SJCRH30 (cell line): Measurements from ENCODE around the gene HSFX3. TPM values are rescaled to one million over a fixed set of nuclear protein-coding genes. Genes with fewer than 3 reads are reported as not detected.
"Not testable (repeated sequence)": the region's sequence is repeated elsewhere in the genome, so short reads cannot be mapped to it uniquely, and the experiment has no call there.

Experiments
- DNase-seq, 2 experiments: peaks; one replicate each; pipeline ENCODE4 v3.0.0-alpha.2; 2015 to 2020
- H3K27ac ChIP-seq: fragments of 250-450 bp; sonication (Bioruptor Pico); 2 replicates; pipeline ENCODE4 v1.5.1; 2020; ENCODE audit warnings: mild to moderate bottlenecking, moderate library complexity
- H3K27me3 ChIP-seq: fragments of 250-450 bp; sonication (Bioruptor Pico); 2 replicates; pipeline ENCODE4 v1.5.1; 2020; ENCODE audit warnings: mild to moderate bottlenecking, moderate library complexity
- H3K36me3 ChIP-seq: fragments of 250-450 bp; sonication (Bioruptor Pico); 2 replicates; pipeline ENCODE4 v1.5.1; 2020; ENCODE audit warnings: mild to moderate bottlenecking, moderate library complexity
- H3K4me1 ChIP-seq: fragments of 250-450 bp; sonication (Bioruptor Pico); 2 replicates; pipeline ENCODE4 v1.5.1; 2020; ENCODE audit warnings: mild to moderate bottlenecking, moderate library complexity
- H3K4me3 ChIP-seq: fragments of 250-450 bp; sonication (Bioruptor Pico); 2 replicates; pipeline ENCODE4 v1.5.1; 2020; ENCODE audit warnings: mild to moderate bottlenecking, moderate library complexity
- H3K9me3 ChIP-seq: fragments of 250-450 bp; sonication (Bioruptor Pico); replicated peaks from 2 replicates; pipeline ENCODE4 v1.5.1; 2020; ENCODE audit warnings: mild to moderate bottlenecking, moderate library complexity
- total RNA-seq: library from RNA; depleted of rRNA; stranded (reverse); fragments of >200 nt; shearing (Covaris generic); gene quantifications from 2 replicates; pipeline ENCODE4 v1.2.3, GENCODE V29; 2014; rRNA removed

The HSFX3 gene, protein sequence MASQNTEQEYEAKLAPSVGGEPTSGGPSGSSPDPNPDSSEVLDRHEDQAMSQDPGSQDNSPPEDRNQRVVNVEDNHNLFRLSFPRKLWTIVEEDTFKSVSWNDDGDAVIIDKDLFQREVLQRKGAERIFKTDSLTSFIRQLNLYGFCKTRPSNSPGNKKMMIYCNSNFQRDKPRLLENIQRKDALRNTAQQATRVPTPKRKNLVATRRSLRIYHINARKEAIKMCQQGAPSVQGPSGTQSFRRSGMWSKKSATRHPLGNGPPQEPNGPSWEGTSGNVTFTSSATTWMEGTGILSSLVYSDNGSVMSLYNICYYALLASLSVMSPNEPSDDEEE
- not detected in 2 replicates for total RNA-seq

DNA sequence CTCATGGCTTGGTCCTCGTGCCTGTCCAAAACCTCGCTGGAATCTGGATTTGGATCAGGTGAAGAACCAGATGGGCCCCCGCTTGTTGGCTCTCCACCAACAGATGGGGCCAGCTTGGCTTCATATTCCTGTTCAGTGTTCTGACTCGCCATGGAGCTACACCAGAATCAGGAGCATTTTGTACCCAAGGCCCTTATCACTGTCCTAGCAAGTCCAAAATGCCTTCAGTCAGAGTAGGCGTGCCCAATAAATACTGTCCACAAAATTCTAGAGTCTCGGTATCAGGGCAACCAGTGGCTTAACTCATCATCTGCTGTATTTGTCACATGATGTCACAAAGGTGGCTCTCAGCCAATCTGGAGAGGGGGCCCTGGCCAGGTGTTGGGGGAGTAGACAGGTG lies at the start of gene HSFX3:
TSS of gene HSFX3 (minus strand) at position 224 of the 400 bp plus-strand sequence. CDS start at position 152, 72 bp downstream.
- not testable (repeated sequence) for H3K36me3 ChIP-seq, H3K27me3 ChIP-seq, H3K4me3 ChIP-seq, H3K9me3 ChIP-seq, DNase-seq, H3K4me1 ChIP-seq, H3K27ac ChIP-seq

DNA sequence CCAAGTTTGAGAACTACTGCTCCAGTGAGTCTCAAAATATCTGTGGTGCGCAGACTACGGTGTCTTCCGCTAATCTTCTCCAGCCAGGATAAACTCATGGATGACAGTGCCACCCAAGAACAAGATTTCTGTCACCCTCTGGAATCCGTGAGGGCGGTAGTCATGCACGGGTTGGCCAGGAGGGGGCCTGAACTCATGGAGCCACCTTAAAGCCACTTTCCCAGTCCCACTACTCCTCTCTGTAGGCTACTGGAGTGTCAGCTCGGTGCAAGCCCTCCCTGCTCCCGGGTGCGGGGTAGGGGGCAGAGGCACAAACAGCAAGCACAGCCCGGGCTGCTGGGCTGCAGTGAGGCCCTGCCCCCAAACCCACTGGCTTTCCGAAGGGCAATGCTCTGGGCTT lies 48.9 kb upstream of the HSFX3 start:
- H3K27me3 ChIP-seq, H3K4me1 ChIP-seq, H3K9me3 ChIP-seq, DNase-seq, H3K36me3 ChIP-seq, H3K4me3 ChIP-seq, H3K27ac ChIP-seq: not testable (repeated sequence)

DNA sequence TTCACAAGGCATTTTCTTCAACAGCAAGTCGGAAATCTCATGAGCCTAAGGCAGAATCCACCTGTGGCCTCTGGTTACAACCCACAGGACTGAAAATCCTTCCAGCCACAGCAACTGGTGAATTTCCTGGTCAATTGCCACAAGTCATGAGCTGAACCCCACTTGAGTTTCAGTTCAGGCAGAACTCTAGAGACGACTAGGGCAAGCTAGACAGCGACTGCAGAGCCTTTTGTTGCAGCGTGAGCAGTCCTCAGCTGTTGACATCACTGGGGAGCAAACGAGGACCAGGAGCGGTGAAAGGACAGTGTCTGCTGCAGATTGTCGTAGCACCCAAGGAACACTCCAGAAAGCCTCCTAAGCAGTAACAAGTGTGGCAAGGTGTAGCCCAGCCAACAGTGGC lies 46.2 kb upstream of the HSFX3 start:
- DNase-seq, H3K4me3 ChIP-seq, H3K9me3 ChIP-seq, H3K27me3 ChIP-seq, H3K4me1 ChIP-seq, H3K36me3 ChIP-seq, H3K27ac ChIP-seq: not testable (repeated sequence)

DNA sequence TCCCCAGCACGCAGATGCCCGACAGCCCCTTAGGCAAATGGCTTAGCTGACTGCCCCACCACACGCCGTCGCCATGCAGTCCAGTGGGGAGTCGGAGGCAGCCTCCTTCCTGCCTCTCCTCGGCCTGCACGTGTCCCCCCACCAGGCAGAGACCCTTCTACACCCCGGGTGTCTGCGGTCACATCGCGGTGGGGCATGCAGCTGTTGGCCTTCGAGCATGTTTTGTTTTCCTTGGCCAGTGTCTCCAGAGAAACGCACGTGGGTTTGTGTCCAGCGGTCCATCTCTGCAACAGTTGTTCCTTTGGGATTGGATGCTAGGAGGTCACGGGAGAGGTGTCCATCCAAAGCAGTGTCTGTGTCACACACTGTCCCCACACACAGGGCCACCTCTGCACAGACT lies 45.5 kb upstream of the HSFX3 start, which contains the start of gene HSFX2:
TSS of gene HSFX2 (minus strand) at position 101 of the 400 bp plus-strand sequence. CDS start 614 bp downstream, outside the sequence.
- not testable (repeated sequence) for H3K9me3 ChIP-seq, H3K4me1 ChIP-seq, DNase-seq, H3K4me3 ChIP-seq, H3K27me3 ChIP-seq, H3K27ac ChIP-seq, H3K36me3 ChIP-seq

DNA sequence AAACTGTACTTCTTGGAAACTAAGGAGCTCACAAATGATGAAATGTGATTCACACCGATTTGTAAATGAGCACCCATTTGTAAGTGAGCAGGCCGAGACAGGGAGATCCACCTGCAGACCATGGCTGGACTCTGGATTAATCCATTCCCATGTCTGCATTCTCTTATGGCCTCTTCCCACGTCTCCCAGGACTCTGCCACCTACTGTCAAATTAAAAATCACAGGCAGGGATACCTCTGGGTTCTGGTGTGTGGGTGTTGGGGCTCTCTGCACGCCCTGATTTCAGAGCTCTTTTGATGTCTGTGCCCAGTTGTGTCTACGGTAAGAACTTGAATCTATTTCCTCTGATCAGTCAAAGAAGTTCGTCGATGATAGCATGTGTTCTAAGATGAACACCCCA lies 41.3 kb upstream of the HSFX3 start:
- DNase-seq, H3K4me3 ChIP-seq, H3K27ac ChIP-seq, H3K27me3 ChIP-seq, H3K36me3 ChIP-seq, H3K9me3 ChIP-seq, H3K4me1 ChIP-seq: not testable (repeated sequence)

DNA sequence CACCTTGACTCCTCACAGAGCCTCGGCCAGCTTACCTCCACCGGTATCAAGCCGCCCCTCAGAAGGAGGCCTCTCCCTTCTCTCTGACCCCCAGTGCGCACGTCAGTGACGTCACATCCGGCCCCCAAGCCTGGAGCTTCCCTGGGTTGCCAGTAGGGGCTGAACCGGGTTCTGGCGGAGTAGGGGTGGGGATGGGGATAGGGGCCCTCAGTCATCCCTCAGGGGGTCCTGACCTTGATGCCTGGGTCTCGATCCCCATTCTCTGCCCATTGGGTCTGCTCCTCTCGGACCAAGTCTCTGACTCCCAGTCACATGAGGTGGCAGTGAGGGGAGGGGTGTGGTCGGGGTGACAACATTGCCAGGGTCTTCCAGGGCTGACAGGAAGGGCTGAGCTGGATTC lies 37.6 kb upstream of the HSFX3 start, which contains the start of gene MAGEA9B:
TSS of gene MAGEA9B (minus strand) at position 101 of the 400 bp plus-strand sequence. CDS start 4,280 bp downstream, outside the sequence.
- H3K27ac ChIP-seq, DNase-seq, H3K4me3 ChIP-seq, H3K9me3 ChIP-seq, H3K4me1 ChIP-seq, H3K27me3 ChIP-seq, H3K36me3 ChIP-seq: not testable (repeated sequence)

DNA sequence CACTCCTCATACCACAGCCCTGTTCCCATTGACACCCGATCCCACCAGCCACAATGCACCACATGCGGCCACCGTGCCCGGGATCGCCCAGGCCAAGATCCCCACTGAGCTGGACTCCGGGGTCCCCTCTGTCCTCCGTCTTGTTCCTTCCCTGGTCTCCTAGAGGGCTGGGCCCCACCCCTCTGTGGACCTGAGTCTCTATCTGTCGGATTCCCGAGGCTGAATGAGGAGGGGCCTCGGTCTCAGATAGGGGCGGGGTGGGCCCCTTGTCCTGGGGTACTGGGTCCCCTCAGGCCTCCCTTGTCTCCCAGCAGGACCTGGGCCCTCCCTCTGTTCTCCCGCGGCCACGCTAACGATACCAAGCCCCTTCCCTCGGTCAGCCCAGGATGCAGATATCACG lies 35.9 kb upstream of the HSFX3 start:
- H3K27me3 ChIP-seq, DNase-seq, H3K4me1 ChIP-seq: not testable (repeated sequence)

DNA sequence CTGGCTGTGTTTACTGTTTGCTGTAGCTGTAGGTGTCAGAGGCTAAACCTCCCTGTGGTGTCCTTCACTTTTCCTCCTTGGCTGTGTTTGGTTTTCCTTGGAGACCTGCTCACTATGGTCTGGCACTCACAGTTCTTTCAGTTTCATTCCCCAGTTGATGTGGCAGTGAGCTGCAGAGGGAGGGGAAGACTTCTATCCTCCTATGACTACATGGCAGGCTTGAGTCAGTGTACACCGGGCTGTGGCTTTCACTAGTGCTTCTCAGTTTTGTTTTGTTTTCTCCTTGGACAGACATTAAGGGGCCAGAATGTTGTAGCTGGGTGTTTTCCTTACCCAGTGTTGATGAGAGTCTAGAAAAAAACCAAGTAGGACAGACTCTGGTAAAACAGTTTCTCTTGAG lies 23.7 kb upstream of the HSFX3 start:
- not testable (repeated sequence) for H3K36me3 ChIP-seq, H3K9me3 ChIP-seq, H3K4me3 ChIP-seq, DNase-seq, H3K27me3 ChIP-seq, H3K27ac ChIP-seq, H3K4me1 ChIP-seq

More for the DNA sequence above, 35.9 kb upstream of the HSFX3 start:
- not testable (repeated sequence) for H3K9me3 ChIP-seq, H3K27ac ChIP-seq, H3K36me3 ChIP-seq, H3K4me3 ChIP-seq

DNA sequence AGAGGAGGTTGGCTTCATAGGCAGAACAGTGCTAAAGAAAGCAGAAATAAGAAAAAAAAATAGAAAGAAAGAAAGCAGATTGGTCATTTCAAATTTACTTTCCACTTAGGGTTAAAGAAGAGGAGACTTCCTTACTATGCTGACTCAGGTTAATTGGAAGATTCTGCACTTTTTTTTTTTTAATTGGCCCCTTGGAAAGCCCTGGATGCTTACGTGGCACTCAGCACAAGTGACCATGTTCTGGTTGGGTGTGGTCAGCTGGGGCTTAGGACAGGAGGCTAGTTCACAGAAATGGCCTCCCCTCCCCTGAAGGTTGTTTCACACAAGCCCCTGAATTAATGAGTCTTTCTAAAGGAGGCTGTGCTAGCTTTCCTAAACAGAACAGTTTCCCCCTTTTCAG lies 23.0 kb upstream of the HSFX3 start:
- no peaks in the 10 kb centered on the region for H3K9me3 ChIP-seq
- no peak overlapping the region for H3K27ac ChIP-seq
- H3K27me3 ChIP-seq = no peaks in the 10 kb centered on the region
- H3K4me3 ChIP-seq = no peak overlapping the region
- H3K4me1 ChIP-seq = no peaks in the 10 kb centered on the region
- no peak for DNase-seq
- H3K36me3 ChIP-seq = no peaks in the 10 kb centered on the region

DNA sequence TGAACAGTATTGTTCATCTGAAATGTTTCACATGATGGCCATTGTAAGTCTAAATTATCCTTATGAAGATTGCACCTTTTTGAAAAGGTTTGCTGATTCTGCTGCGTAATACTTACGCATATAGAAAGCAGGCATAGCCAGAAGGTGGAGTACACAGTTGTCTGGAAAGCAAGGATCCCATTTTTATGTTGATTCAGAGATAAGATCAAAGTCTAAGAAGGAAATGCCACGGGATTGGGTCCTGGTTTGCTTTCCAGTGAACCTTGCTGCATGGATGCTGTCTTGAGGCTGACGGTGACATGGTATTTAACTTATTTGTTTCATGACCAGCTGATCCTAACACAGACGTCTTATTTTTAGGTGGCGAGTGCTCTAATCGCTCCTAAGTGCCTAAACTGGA lies 22.0 kb upstream of the HSFX3 start:
- H3K4me1 ChIP-seq = no peaks in the 10 kb centered on the region
- H3K27me3 ChIP-seq = no peaks in the 10 kb centered on the region
- H3K27ac ChIP-seq = no peak overlapping the region
- no peaks in the 10 kb centered on the region for H3K36me3 ChIP-seq
- H3K9me3 ChIP-seq = no peaks in the 10 kb centered on the region
- DNase-seq = no peak
- no peak overlapping the region for H3K4me3 ChIP-seq

DNA sequence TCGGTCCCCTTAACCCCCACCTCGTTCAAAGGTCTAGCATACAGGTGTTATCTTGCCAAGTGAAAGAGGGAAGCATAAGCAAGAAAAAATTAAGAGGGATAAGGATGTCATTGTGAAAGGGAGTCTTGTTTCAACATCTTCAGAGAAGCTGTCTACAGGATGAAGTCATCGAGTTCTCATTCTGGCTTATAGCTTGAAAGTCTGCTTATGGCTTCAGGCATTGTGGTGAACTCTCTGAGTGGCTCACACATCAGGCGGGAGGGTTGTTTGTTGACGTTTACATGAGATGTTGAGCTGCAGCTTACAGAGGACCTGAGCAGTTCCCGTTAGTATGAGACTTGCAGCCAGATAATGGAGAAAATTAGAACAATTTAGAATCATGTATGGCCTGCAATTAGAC lies 20.9 kb upstream of the HSFX3 start:
- Histone ChIP-seq H3K4me1 (no peaks in the 10 kb centered on the region), H3K4me3 (no peak overlapping the region), H3K27me3 (no peaks in the 10 kb centered on the region), H3K27ac (no peak overlapping the region), H3K36me3 (no peaks in the 10 kb centered on the region), H3K9me3 (no peaks in the 10 kb centered on the region)
- peak in 1 of 2 experiments; percentile 44 for DNase-seq

DNA sequence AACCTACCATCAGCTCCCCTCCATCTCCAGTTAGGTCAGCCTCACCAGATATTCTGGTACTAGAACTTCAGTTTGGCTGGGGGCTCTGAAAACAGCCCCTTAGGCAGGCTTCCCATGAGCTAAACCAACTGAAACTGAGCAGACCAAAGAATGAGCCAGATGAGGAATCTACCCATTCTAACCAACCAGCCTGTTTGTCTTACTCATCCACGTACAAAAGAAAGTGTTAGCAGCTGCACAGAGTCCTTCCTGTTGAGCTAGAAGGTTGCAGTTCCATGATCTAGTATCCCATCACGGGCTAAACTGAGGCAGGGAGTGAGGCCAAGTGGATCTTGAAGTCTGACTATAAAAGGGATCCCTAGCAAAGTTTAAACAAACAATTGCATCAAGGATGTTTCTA lies 20.0 kb upstream of the HSFX3 start:
- H3K4me3 ChIP-seq = no peak overlapping the region
- no peaks in the 10 kb centered on the region for H3K27me3 ChIP-seq
- DNase-seq = no peak
- H3K36me3 ChIP-seq = no peaks in the 10 kb centered on the region
- no peaks in the 10 kb centered on the region for H3K4me1 ChIP-seq
- no peaks in the 10 kb centered on the region for H3K9me3 ChIP-seq
- no peak overlapping the region for H3K27ac ChIP-seq

DNA sequence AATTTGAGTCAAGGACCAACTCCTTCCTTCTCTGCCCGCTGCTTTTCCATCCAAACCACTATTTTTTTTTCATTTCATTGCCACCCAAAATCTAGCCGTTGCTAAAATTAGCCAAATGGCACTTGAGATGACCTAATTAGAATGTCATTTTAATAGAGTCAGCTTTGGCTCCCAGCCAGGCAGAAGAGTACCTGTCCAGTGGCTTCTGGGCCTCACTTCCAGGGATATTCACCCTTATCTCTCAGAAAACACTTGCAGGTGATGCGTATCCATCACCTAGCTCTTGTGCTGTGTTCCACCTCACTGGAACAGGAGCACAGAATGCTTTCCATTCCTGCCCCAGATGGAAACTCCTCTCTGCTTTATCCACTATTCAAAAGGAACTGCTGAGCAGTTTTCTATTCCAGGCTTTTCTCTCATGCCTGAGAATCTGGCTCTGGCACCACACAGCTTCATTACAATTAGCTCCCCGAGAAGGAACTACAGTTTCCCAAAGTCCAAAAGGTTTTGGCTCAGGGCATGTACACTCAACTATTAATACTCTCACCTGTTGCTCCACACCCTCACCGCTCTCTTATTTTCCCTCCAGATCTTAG lies 19.1 kb upstream of the HSFX3 start:
- Histone ChIP-seq H3K36me3 (no peaks in the 10 kb centered on the region), H3K27me3 (no peaks in the 10 kb centered on the region), H3K4me3 (no peak overlapping the region), H3K27ac (no peak overlapping the region), H3K4me1 (no peaks in the 10 kb centered on the region), H3K9me3 (no peaks in the 10 kb centered on the region)
- DNase-seq = no peak

DNA sequence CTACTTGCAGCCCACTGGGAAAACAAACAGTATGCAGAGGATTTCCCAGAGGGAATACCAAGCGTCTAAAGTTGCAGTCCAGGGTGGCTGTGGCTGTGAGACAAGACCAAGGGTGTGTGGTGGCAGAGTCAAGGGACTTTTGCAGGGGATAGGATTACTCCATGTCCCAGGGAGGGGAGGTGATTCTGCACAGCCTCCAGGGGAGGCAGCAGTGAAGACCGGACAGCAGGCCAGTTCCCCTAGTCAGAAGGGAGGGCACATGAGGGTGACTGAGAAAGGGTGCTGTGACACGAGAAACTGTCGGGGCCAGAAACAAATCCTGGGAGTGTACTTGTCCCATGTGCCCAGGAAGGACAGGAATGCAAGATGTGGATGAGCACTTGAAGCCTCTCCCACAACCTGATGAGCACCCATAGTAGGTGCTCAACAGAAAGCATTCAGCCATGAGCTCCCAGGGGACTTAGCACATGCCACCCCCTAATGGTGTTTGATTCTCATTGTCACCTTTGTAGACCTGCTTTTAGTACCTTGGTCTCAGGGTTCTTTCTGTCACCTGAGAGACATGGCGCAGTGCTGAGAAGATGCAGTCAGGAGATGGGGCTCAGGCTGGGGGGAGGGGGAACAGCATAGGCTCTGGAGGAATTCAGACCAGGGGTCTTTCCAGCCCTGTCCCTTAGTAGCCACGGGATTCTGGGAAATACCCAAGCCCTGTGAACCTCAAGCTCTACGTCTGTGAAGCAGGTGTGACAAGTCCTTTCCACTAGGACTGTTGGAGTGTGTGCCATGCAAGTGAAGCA lies 18.1 kb upstream of the HSFX3 start:
- Histone ChIP-seq H3K36me3 (no peaks in the 10 kb centered on the region), H3K4me1 (no peaks in the 10 kb centered on the region), H3K27me3 (no peaks in the 10 kb centered on the region), H3K9me3 (no peaks in the 10 kb centered on the region), H3K4me3 (no peak overlapping the region), H3K27ac (no peak overlapping the region)
- no peak for DNase-seq

DNA sequence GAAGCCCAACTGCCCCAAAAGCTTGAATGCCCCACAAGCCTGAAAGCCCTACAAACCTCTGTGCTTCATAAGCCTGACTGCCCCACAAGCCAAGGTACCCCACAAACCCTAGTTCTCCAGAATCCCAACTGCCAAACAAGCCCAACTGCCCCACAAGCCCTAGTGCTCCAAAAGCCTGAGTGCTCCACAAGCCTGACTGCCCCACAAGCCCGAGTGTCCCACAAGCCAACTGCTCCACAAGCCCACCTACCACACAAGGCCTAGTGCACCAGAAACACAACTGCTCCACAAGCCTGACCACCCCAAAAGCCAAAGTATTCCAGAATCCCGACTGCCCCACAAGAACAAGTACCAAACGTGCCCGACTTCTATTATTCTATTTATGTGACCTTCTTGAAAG lies 13.6 kb upstream of the HSFX3 start:
- DNase-seq = no peak
- H3K27me3 ChIP-seq = no peaks in the 10 kb centered on the region
- H3K27ac ChIP-seq = no peak overlapping the region
- H3K36me3 ChIP-seq = no peaks in the 10 kb centered on the region
- no peaks in the 10 kb centered on the region for H3K4me1 ChIP-seq
- H3K4me3 ChIP-seq = no peak overlapping the region
- H3K9me3 ChIP-seq = no peaks in the 10 kb centered on the region
